Kidney capillary endothelial cell (primary cell): ENCODE measurements around the gene NFE2.
"Not testable (repeated sequence)": the region's sequence is repeated elsewhere in the genome, so short reads cannot be mapped to it uniquely, and the experiment has no call there.

Source experiments
- DNase-seq: peaks from one replicate; pipeline ENCODE4 v3.0.0-alpha.2; 2018; ENCODE audit warnings: low spot score

Gene NFE2

DNA sequence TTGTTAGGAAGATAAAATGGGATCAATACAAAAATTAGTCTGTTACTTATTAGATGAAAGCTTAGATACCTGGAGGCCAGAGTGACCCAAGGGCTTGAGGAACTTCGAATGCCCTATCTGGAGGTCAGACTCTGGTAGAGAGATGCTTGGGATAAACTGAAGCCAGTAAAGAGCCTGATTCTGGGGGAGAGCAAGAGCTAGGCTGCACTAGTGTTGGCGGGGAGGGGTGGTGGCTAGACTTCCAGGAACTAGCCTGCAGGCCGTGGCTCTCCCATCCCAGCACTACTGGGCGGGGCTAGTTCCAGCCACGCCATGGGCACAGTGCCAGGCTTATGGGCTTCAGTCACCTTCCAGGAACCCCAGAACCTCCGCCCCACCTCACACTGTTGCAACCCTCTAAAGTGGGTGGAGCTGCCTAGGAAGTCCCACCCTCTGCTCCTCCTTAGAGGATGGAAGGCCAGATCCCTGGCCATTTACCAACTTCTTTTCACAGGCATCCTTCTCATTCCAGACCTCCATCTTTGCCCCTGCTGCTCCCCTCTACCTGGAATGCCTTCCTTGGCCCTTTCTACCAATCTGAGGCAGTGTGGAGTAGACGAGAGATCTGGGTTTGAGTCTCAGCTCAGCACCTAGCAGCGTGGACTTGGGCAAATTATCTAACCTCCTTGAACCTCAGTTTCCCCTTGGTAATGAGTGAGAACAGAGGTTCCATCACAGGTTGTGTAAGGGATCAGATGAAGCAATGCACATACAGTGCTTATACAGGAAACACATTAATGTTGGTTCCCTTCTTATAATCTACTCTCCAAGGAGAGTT, 6.3 kb upstream of the NFE2 start:
- no peak for DNase-seq

DNA sequence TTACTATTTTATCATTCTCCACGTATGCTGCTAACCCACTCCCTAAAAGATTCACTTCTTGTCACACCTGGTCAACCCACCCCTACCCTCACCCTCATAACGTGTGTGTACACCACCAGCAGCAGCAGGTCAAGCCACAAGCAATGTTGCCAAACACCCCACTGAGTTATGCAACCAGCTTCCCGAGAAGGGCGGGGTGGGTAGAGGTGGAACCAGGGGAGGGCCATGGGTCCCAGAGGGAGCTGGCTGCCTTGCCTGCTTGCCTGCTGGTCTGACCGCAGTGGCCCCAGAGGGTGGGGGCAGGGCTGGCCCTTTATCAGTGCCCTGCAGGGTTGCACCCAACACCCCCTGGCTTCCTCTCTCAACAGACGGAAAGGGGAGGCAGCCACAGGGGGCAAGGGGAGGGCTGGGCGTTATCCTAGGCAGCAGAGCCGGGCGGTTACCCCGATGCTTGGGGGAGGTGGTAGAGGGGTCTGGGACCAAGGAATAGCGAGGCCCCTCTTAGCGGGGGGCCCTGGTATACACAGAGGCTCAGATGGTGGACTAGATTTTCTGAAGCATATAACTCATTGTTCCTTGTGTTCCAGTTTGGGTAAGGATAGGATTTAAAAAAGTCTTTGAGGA, 3.5 kb upstream of the NFE2 start:
- no peak for DNase-seq

DNA sequence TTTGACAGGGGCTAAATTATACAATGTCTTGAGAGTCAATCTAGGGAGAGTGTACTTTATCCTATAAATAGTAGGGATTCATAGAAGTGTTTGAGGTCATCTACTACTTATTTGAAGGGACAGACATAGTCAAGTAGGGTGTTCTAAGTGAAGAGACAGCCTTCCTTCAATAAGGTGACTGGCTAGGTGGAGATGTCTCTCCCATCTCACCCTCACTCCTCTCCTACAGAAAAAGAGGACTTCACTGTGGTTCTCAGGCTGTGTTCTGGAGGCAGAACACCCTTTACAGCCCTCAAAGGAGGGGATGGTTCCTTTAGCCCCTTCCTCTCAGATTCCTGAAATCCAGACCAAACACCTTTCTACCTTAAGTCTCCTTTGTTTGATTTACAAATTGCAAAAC, 2.8 kb upstream of the NFE2 start:
- no peak for DNase-seq

DNA sequence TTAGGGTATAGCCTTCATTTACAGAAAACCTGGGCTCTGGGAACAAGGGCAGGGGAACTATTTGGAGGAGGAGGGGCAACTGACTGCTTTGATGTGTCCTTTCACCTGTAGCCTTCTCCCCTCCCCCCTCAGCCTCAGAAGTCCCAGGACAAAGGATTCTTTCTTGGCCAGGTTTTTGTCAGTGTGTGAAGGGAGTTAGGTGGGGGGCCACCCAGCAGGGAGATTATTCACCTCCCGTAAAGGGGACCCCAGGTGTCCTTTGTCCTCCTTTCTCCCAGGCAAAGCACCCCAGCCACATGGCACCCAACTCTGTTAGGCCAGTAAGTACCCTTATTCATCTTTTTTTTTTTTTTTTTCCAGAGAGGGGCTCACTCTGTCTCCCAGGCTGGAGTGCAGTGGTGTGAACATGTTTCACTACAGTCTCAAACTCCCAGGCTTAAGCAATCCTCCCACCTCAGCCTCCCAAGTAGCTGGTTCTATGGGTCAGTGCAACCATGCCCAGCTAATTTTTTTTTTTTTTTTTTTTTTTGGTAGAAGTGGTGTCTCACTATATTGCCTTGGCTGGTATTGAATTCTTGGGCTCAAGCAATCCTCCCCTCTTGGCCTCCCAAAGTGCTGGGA, 723 bp upstream of the NFE2 start:
- no peak for DNase-seq

DNA sequence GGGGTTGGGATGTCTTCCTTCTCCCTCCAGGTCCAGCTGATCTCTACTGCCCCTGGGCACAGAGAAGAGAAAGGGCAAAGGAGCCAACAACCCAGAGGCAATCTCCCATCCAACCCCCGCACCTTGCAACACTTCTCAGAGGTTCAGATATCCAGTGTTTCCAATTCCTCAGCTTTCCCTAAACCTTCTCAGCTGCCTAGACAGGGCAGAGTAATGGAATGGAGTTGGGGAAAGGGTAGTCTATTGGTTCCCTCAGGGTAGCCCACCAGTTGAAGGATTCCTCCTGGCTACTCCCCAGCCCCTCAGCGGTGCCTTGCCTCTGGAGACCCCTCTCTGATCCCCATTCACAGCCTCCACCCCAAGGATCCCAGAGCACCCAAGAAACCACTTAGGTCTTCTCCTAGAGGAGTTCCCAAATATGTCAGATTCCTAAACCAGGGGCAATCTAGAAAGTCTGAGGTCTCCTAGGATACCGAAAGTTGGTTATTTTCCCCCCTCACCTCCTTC, 537 bp downstream of the NFE2 start:
- no peak for DNase-seq

DNA sequence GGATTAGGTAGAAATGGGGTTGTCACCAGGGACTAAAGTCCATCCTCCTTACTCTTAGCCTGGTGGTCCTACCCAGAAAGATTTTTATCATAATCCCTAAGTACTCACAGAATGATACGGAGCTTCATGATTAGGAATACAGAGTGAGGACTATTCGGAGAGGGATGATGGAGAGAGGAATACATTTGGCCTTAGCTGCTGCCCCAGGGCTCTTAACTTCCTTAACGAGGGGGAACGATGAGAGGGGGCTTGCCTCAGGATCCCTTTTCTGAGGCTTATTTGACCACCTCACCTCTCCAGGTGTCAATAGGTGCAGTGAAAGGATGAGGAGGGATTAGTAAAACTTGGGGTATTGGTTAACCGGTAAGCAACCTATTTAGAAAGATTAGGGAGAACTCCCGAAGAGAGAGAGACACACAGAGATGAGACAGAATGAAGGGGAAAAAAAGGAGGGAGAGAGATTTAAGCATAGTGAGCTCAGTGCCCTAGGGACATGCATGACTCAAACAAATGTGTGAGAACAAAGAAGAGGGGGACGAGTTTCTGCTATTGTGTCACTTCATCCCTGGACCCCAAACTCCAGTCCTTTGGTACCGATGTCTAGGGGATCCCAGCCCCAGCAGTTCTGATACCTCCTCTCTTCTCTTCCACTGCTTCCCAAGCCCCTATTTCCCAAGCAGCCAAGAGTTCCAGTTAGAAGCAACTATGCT, 1.1 kb downstream of the NFE2 start:
- DNase-seq = no peak

DNA sequence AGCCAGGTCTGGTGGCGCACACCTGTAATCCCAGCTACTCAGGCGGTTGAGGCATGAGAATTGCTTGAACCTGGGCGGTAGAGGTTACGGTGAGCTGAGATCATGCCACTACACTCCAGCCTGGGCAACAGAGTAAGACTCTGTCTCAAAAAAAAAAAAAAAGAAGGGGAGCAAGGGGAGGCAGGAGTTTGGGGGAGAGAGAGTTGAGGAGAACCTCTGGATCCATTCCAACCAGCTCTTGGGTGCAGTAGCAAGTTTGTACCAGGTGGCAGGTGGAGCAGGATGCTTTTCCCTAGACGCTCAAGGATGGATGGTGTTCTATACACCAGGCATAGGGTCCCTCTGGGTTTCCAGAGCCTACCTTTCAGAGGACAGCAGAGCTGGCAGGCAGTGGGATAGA, 1.9 kb downstream of the NFE2 start:
- no peak for DNase-seq

DNA sequence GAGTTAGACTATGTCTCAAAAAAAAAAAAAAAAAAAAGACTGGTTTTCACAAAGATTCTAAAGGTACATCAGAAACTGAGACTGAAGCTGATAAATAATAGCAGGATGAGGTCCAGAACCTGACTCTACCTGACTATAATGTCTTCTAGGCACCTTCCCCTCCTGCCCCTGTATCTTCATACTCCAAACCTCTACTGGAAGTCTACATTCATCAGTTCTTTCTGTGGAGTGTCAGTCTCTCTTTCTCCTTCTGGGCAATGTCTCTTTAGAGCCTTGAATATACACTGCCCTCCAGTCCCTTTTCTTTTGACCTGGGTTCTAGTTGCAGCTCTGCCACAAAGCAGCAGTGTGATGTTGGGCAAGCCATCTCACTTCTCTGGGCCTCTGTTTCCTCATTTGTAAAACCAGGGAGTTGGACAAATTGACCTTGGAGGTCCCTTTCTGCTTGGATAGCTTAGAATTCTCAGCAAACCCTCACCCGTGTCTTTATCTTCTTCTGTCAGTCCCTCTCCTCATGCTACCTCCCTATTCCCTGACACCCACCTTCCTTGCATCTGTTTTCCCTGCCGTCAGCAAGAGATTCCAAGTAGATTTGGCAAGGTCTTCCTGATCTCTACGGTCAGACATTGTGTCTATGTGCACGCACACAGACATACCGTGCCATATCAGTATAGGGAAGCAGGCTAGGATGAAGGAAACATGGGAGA, 4.3 kb downstream of the NFE2 start:
- no peak for DNase-seq

DNA sequence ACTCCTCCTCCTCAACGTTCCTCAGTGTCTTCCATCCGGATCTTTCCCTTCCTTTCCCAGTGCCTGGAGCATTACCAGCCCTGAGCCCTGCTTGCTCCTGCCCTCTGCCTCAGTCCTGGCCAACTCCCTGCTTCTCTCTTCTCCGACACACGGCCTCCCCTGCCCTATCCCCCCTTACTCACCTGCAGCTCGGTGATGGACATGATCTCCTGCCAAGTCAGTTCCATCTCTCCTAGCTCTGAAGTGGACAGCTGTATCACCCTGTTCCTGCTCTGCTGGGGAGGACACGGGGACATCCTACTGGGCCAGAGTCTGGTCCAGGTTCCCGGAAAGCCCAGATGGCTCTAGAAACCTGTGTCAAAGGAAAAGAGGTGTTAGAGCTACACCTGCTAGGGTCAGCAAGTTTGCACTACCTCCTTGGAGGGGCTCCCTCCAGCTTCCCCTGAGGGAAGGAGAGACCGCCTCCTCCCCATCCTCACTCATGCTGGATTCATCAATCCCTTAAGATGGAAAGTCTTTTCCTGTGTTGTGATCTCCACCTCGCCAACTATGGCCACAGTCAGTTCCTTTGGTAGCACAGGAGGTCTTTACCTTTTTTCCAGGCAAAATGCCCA, 5.8 kb downstream of the NFE2 start:
- no peak for DNase-seq

DNA sequence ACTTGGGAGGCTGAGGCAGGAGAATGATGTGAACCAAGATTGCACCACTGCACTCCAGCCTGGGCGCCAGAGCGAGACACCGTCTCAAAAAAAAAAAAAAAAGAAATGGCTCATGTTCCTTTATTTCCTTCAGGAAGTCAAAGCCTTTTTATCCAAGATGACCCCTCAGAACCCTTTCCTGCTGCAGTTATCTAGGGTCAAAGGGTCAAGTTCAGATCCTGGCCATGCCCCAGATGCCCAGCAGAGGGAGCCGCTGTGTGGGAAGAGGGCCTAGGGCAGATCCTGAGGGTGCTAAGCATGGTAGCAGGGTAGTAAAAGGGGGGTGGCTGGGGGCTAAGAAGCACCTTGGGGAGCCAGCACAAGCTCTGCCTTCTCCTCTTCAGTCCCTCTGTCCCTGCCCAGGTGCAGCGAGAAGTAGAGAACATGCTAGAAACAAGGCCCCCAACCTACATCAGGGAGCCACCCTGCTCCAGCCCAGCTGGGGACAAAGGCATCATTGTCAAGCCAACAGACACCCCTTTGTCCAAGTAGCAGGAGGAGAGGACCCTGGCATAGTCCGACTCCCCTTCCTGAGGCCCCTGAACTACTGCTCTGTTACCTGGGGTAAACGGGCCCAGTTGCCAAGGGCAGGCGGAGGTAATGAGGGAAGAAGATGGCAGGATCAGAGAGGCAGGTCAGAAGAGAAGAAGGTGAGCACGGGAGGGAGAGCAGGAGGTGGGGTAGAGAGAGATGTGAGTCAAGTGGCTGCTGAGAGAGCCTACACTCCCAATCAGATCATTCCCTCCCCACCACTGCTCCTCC, 6.5 kb downstream of the NFE2 start:
- DNase-seq = no peak

DNA sequence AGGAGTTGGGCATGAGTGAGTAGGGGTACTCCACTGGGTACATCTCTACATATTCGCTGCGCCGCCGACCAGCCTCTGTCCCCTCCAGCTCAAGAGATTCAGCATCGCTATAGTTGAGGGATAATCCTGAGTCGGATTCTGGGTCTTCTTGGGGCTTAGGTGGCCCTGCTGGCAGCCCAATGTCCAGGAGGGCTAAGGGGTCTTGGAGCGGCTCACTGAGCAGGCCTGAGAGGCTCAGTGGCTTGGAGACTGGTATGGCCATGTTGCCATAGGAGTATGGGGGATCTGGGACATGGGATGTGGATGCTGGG, 7.9 kb downstream of the NFE2 start:
- no peak for DNase-seq

DNA sequence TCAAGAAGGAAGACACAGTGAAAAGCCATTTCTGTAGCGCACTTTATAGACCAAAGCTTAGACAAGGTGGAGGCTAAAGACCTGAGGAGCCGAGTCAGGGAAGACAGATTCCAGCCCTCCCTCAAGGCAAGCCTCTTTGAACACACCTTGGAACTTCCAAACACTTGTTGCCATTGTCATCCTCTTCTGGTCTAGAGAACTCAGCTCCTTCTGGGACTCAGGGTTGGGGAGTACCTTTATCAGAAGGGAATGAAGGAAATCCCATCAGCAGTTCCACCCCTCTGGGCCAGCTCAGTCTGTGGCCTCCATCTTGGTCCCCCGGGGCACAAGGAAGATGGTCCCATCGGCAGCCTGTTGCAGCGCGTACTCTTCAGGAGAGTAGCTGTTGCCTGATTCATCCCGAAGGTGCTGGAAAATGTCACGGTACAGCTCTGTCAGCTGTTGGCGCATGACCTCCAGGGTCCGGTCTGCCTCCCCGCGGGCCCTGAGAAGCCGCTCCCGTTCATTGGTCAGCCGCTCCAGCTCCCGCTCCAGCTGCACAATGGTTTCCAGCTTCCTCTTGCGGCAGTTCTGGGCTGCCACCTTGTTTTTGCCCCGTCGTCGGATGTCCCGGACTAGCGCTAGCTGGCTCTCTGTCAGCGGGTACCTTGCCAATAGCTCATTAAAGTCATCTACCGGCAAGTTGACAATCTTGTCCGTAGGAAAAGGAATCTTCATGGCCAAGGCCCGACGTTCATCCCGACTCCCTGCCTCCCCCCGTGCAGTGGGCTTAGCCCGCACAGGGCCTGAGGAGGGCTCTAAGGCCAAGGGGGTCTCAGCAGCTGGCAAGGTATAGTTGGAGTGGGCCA, 8.5 kb downstream of the NFE2 start:
- DNase-seq = no peak

DNA sequence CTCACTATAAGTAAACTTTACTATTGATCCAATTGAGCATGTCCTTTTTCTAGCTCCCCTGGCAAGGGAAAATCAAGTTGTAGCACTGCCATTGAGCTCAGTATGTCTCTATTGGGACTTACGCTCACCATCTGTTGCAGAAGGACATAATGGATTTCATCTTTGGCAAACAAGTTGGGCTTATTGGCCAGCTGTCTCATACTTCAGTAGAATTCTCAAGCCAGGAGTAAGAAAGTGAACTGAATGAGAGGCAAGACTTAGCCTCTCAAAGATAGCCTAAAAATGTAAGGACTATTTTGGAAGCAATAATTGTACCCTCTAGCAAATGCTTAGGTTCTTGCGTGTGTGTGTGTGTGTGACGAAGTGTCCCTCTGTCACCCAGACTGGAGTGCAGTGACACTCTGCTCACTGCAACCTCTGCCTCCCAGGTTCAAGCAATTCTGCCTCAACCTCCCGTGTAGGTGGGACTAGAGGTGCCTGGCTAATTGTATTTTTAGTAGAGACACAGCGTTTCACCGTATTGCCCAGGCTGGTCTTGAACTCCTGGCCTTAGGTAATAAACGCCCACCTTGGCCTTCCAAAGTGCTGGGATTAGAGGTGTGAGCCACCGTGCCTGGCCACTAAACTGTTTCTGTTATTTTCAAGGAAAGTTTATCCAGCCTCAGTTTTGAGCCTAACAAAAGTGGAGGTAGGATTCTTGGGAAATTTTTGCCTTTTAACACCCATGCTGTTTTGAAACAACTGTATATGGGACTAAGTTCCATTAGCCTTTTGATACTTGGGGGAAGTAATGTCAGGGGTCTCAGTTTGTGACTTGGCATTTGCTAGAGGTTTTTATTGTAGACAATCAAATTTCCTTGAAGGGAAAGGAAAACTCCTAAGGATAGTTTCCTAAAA, 13.3 kb downstream of the NFE2 start:
- no peak for DNase-seq

DNA sequence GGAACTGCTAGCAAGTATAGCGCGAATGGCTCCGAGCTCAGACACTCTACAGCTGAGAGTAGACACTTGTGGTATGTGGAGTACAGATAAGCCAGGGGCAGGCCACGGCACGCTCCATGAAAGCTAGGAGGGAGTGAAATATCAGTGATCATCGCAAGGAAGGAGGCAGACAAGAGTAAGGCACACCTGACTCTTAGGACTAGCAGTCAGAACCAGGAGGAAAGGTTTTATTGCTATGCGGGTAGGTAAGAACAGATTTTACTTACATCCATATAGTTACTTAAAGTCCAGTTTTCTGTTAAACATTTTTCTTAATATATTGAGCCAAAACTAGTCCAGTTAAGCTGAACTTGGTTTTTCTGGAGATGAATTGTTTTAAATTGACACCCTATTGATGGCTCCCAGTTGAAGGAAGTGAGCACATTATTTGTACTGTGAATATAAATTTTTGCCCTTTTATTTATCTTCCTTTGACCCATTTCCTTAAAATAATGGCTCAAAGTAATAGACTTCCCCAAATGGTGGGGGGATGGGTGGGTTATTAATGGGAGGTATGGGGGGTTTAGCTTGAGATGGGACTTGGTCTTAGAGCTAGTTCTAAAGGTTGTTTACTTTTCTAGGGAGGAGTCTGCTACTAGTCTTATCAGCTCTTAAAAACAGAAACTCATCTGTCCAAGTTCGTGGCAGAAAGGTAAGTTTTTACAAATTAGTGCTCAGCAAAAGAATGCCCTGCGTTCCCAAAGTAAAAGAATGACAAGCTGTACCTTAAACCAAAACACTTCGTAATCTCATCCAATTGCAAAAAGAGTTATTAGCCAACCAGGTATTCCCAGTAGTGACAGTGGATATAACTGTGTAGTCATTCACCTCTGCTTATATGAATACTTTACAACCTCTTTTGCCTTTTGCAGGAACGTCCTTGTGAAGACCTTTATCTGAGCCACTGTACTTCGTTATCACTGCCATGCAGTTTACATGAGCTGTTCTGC, 14.5 kb downstream of the NFE2 start:
- no peak for DNase-seq

DNA sequence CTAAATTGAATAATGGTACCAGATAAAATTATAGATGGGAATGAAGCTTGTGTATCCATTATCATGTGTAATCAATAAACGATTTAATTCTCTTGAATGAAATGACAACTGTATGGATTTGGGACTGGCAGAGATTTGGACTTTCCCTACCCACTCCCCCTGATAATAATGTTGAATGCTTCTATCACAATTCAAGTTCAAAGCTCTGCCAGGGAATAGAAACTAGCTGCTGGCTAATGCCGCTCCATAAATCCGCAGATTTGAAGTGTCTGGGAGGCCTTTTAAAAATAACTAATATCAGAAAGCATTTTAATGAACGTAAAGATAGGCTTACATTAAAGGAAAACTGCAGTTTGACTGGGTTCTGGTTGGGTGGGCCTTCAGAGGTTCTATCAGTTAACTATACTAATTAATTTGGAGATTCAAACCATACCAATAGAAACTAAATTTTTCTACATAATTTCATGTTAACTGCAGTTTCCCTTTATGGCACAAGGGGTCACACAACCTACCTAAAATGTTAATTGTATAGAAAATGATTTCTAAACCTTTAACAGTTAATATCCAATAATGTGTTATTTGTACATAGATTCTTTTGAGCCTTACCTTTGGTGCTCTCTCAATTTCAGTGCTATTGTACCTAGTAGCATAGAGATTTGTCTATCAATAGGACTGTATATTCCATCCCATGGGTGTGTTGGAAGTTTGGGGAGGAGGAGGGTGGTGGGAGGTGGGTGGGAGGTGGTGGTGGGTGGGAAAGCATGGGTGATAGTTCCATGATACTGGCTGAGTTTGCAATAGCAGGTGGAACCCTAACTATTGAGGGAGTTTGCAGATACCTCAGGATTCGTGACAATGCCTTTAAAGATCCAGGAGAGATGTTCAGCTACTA, 15.4 kb downstream of the NFE2 start:
- DNase-seq = no peak

DNA sequence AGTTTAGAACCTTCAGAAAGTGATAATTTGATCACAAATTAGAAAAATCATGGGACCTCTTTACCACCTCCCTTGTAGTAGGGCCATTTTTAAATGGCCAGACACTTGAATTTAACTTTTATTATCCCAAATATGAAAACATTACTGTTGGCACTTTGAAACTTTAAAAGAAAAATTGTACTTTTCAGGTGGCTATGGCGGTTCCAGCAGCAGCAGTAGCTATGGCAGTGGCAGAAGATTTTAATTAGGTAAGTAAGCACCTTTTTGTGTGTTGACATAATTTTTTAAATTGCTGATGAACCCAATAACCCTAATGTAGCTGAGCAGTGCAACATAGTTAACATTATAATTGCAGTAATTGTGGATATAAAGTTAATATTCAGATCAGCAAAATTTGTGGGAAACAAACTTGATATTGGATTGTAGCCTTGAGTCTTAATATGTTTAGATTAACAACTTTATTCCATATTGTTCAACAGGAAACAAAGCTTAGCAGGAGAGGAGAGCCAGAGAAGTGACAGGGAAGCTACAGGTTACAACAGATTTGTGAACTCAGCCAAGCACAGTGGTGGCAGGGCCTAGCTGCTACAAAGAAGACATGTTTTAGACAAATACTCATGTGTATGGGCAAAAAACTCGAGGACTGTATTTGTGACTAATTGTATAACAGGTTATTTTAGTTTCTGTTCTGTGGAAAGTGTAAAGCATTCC, 16.6 kb downstream of the NFE2 start:
- DNase-seq = not testable (repeated sequence)
